Sciatic nerve (tissue), 2 donors: ENCODE measurements around the gene PLAC1. TPM values are rescaled to one million over a fixed set of nuclear protein-coding genes. Genes with fewer than 3 reads are reported as not detected.

Source experiments
- ATAC-seq: fragments of 200-7000 bp; cut with Tn5 transposase; one replicate; pipeline ENCODE4 v1.9.1; 2020; ENCODE audit warnings: mild to moderate bottlenecking, moderate library complexity
- DNase-seq: peaks from one replicate; pipeline ENCODE4 v3.0.0-alpha.2; 2020; ENCODE audit warnings: low spot score
- intact Hi-C: fragments of 100-400 bp; cut with DNase I; formaldehyde crosslinking; loops from one replicate; pipeline ENCODE4 v1.14.2; 2022
- total RNA-seq: library from RNA; stranded (reverse); fragmentation: NEBNext Ultra II Directional; extraction: Animal tissue kit (Norgen Biotek cat#: 25700); gene quantifications from one replicate; pipeline ENCODE4 v1.2.1, GENCODE V29; 2021
- donor health status: DM: no; HTN: no; CAD: no.
- donor health status: DM: no; HTN: no; CAD: no.

Gene PLAC1
- total RNA-seq, 1 donor from 2014 or later, result not detected

DNA sequence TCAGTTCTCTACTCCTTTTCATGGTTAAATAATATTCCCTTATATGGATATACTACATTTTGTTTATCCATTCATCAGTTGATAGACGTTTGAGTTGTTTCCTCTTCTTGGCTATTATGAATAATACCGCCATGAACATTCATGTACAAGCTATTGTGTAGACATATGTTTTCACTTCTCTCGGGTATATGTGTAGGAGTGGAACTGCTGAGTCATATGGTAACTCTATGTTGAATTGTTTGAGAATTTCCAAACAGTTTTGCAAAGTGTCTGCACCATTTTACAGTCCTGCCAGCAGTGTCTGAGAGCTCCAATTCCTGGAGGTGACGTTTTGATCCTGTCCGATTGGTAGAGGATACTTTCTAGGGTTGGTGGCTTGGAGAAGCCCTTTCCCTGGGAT lies 23.6 kb downstream of the PLAC1 start:
- ATAC-seq (no peak), DNase-seq (no peak)
- intact Hi-C loops, result no loop called here

DNA sequence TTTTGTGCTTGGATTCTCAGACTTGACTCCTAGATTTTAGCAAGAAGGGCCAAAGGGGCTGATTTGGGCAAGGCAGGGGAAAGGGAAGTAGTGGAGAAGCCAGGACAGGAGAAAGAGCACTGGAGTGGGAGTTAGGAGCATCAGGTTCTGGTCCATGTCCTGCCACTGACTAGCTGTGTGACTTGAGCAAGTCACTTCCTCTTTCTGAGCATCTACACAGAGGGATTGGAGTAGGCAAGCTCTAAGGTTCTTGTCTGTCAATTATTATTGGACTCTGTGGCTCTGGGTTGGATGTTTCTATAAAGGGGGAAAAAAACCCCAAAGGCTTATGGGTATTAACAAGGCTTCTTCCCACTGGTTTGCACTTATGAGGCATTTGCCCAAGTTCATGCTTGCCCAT lies 24.4 kb downstream of the PLAC1 start:
- no peak for ATAC-seq
- no peak for DNase-seq
- intact Hi-C loops, result no loop called here

DNA sequence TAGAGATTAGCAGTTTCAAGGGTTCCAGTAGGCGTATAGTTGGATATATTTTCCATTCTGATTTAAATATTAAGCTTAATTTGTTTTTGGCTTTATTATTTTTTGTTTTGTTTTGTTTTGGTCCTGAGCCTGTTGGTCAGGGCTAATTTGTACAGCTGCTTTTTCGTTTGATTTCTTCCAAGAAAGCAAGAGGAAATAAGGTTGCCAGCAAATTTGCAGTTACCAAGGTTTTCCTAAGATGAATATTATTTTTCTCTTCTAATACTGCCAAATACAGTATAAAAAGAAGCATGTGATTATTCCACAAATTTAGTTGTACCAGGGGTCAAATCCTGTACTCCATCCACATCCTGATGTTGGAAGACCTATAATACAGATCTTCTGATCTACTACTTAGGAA lies 24.9 kb downstream of the PLAC1 start:
- ATAC-seq (no peak), DNase-seq (no peak)
- intact Hi-C loops, result no loop called here

DNA sequence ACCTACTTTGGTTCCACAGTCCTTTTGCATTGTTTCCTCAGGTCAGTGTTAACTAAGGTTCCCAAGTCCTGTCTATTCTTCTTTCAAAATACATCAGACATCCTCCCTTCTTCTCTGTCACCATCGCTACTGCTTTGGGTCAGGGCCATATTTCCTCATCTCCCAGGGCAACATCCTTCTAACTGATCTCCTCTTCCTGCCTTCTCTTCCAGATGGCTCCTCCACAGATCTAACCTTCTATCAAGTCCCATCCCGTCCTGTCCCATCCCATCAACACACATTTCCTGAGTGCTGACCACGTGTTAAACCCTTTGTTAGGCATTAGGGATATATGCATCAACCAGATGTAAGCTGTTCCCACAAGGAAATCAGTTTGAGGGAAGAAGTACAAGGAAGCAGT lies 25.9 kb downstream of the PLAC1 start:
- peak; percentile 33 for ATAC-seq
- no peak for DNase-seq
- intact Hi-C loops, result no loop called here

DNA sequence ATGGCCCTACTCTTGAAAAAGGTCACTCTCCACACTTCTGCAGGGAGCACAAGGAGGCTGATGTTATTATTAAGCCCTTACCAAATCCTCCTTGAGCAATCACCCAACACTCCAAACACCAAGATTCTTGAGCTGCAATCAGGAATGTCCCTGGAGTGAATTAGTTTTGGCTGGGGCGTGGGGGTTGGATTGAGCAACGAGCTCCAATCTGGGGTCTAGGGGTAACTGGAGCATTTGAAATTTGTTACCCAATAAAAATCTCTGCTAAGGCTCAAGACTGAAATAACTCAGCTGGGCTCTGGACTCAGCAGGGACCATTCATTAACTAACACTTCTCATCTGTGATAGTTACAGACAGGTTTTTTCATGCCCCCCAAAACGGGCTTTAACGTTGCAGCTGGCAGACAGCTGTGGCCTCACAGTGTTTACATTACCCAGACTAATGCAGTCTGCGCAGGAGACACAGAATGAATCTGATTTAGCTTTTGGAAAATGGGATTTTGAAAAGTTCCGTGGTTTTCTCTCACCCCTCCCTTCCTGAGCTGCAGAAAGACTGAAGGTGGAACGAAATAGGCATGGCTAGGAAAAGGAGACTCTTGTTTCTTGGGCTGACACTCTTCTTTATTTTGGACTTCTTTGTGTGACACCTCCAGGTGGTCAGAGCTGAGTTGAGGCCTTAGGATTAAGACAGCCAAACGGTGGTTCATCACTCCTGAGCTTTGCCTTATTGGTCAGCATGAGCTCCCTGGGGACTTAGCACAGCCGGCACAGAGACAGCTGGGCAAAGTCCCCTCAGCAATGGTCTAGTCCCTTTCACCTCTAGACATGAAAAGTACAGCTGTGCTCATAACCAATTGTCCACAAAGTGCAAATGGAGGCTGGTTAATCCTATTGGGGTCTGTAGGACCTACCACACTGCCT lies 26.6 kb downstream of the PLAC1 start:
- ATAC-seq (peak; percentile 86), DNase-seq (no peak)
- intact Hi-C loops, result no loop called here

DNA sequence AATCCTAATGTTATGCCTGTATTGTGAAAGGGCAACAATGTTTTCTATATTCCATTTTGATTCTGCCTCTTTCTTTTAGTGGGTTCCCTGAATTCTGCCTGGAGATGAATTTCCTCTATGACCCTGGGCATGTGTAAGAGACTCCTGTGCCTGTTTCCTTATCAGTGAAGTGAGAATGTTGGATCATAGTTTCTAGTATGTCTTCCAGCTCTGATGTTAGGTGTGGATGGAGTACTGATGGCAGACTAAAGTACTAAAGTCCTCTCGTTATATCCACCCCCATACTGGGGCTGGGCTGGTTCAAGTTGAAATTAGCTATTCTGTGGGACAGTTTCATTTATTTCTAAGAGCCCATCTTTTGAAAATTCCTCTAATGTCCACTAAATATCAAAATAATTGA lies 29.6 kb downstream of the PLAC1 start:
- no peak for ATAC-seq
- no peak for DNase-seq
- intact Hi-C loops, result no loop called here

DNA sequence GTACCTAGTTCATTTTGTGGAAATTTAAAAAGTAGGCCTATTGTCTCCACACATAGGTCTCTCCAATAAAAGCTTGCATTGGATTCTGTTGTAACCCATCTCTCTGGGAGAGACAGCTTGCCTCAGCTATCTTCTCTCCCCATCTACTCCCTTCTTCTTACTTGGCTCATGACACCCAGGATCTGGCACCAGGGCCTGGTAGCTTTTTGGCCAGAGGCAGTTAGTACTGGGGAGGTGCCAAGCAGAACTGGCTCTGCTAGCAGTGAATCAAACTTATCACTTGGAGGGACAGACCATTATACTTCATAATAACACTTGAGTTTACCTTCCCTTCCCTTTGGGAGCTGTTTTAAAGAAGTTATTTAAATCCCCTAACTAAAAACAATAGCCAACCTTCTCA lies 31.8 kb downstream of the PLAC1 start:
- ATAC-seq, result no peak
- DNase-seq, result no peak
- intact Hi-C loops, result no loop called here

DNA sequence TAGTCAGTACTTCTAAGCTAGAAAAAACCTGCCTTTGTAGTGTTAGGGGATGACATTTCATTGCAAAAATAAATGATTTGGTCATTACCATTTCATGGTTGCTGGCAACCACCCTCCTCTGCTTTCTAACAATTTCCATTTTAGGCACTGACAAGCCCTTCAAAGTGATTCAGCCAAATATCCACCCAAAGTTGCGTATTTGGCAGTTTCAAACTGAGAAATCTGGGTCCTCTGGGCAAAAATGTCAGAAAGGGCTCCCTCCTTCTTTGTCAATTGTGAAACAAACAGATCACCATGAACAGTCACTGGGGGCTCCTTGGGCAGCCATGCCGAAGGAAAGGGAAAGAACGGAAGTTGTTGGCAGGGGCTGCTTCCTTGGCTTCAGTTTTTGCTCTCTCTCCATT lies 33.0 kb downstream of the PLAC1 start:
- intact Hi-C loops, result no loop called here
- peak; percentile 87 for ATAC-seq
- DNase-seq, result no peak

DNA sequence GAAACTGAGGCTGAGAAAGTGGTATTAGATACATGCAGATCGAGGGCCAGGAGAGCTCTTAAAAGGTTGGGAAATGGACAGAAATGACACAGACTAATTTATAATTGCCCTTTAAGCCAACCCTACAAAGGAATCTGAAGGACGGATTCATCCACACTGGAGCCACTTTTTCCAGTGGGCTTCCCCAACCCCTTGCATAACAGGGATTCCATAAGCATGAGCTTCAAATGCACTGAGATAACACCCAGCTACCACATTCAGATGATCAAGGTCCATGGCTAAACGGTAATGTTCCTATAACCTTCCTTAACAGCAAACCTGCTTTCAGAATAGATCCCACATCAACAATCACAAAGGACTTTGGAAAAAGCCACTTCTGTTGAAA lies 34.2 kb downstream of the PLAC1 start:
- no peak for DNase-seq
- intact Hi-C loops, result no loop called here
- no peak for ATAC-seq

DNA sequence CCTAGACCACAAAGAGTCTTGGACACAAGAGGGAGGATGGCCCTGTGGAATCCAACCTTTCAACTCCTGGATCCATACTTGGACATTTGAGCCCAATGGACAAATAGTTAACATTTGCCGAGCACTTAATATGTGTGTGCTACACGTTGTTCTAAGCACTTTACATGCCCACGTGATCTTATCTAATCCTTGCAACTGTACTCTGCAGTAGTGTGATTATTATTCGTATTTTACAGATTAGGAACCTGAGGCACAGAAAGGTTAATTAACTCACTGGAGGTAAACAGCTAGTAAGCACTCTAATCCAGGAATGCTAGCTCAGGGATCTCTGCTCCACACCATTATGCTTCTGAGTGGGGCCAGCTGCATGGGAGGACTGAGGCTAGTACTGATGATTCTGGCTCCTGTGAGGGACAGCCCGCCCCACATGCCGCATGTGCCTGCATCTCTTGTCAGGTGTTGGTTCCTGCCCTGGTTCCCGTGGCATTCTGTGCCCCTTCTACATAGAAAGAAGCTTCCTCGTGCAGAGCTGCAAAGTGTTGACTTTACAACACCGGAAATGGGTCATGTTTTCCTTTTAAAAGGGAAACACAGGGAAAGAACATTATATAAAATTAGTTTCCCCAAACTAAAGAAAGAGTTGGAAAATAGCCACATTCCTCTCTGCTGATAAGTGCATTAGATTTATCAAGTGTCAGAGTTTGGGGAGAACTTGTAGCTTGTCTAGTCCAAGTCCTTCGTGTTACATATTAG lies 34.8 kb downstream of the PLAC1 start:
- intact Hi-C loops, result no loop called here
- ATAC-seq (no peak), DNase-seq (no peak)

DNA sequence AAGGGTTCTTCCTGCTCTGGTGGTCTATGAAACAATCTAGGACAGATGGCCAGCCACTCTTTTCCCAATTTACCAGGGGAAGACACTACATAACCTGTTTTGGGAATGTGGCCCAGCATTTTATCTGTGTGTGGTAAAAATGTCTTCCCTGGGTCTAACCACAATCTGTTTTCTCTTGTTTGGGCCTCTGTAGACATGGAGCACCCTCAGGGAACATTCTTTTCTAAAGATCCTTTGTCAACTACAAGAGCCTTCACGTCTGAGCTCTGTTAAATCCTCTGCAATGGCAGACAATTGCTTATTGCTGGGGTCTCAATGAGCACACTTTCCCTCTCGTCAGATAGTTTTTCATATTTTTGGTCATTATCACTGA lies 35.5 kb downstream of the PLAC1 start:
- ATAC-seq, result no peak
- intact Hi-C loops, result no loop called here
- DNase-seq, result no peak

DNA sequence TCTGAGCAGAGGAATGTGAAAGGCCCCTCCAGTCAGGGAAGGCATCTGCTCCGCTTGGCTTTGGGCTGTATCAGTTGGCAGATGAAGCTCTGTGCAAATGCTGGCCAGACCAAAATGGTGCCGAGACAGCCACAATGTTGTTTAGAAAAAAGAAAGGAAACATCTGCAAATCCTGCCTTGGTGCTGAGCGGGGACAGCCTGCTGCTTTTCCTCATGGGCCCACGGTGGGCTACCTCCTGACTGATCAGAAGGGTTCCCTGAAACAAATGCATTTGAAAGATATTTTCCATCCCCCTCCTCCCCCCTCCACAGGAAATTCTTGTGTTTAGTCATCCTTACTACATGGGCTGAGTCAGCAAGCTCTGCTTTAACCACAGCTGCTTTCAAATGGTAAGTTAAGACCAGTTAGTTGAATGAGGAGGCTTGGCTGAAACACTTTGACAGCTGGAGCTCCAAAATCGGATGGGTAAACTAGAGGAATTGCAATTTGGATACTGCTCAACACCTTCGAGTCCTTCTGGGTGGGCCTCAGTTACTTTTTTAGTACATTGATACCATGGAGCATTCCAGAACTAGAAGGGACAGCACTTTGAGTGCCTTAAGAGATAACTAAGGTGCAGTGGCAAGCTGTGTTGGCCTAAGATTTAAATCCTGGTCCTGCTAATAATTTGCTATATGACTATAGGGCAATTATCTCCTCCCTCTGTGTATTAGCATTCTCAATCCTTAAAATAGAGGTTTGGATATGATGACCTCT lies 36.0 kb downstream of the PLAC1 start:
- ATAC-seq, result no peak
- intact Hi-C loops, result no loop called here
- no peak for DNase-seq

DNA sequence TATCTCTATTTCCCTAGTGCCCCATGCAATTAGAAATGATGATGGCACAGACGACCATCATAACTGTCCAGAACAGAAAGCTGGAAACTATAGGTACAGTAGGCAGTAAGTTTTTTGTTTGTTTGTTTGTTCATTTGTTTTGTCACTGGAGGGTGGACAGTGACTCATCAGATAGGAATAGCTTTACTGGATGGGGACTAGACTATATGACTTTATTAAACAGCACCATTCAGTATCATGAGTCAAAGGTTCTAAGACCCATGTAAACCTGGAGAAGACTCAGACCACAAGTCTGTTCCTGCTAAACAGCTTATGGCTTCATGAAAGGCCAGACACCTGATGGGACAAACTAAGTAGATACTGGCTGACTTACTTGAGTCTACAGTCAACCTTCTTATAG lies 38.4 kb downstream of the PLAC1 start:
- no peak for ATAC-seq
- intact Hi-C loops, result no loop called here

DNA sequence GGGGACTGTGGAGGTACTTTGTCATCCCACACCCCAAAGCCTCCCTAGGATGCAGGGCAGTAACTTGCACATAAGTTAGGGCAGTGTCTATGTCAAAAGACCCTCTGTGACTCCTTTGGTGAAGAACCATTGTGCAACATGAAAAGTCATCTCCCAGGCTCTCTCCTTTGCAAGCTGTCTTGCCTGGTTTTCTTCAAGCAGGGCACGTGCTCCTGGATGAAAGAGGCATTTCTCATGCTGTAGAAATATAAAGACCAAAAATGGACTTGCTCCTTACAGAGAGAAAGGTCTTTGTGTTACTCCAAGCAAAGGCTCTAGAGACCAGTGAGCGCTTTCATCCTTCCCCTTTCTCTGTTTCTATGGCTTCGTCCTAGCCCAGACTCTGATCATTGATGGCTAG lies 44.9 kb downstream of the PLAC1 start:
- DNase-seq, result no peak
- intact Hi-C loops, result no loop called here
- ATAC-seq, result no peak

More for the DNA sequence above, 38.4 kb downstream of the PLAC1 start:
- no peak for DNase-seq

DNA sequence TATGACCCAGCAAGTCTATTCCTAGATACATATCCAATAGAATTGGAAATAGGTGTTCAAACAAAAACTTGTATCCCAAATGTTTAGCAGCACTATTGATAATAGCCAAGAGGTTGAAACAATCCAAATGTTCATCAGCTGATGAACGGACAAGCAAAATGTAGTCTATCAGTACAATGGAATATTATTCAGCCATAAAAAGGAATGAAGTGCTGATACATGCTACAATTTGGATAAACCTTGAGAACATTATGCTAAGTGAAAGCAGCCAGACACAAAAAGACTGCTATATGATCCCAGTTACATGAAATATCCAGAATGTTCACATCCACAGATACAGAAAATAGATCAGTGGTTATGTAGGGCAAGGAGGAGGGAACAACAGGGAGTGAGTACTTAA lies 50.1 kb downstream of the PLAC1 start:
- no peak for DNase-seq
- no peak for ATAC-seq
- intact Hi-C loops, result no loop called here

DNA sequence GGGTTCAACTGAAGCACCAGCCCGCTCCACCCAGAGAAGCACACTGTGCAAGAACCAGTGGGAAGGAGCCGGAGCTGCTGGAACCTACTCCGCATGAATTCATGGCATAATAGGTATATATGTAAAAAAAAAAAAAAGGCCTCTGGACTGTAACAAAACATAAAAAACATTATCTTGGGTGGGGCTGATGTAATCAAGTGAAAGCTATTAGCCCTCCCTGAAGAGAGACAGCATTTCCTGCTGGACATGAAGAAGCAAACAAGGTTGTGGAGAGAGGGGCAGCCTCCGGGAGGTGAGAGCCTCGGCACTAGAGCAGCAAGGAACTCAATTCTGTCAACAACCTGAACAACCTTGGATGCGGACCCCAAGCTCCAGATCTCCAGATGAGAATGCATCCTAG lies 50.7 kb downstream of the PLAC1 start:
- ATAC-seq, result no peak
- intact Hi-C loops, result no loop called here

DNA sequence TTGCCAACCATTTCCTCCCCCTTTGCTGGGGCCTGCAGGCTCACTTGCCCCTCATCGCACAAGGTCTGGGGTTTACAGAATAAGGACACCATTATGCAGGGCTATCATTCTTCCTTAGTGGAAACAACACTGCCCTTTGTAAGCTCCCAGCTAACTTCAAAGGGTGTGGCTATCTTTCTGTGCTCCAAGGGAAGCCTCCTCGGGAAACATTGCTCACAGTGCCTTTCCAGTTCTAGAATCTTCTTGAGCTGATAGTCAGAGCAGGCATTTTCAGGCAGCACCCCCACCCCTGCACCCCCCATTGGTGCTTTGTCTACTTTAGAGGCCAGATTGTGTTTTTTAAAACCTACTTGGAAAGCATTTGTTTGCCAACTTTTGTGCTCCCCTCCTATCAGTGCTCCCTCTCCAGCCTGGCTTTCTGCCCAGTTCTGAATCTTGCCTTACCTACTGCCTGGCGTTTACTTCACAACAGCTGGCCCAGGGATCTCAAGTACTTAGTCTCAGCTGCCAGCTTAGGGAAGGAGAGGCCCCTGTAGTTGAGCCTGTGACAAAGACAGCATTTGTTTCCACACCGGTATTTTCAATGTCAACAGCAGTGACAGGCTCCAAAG lies 53.5 kb downstream of the PLAC1 start:
- ATAC-seq, result peak; percentile 59

More for the DNA sequence above, 50.7 kb downstream of the PLAC1 start:
- no peak for DNase-seq

DNA sequence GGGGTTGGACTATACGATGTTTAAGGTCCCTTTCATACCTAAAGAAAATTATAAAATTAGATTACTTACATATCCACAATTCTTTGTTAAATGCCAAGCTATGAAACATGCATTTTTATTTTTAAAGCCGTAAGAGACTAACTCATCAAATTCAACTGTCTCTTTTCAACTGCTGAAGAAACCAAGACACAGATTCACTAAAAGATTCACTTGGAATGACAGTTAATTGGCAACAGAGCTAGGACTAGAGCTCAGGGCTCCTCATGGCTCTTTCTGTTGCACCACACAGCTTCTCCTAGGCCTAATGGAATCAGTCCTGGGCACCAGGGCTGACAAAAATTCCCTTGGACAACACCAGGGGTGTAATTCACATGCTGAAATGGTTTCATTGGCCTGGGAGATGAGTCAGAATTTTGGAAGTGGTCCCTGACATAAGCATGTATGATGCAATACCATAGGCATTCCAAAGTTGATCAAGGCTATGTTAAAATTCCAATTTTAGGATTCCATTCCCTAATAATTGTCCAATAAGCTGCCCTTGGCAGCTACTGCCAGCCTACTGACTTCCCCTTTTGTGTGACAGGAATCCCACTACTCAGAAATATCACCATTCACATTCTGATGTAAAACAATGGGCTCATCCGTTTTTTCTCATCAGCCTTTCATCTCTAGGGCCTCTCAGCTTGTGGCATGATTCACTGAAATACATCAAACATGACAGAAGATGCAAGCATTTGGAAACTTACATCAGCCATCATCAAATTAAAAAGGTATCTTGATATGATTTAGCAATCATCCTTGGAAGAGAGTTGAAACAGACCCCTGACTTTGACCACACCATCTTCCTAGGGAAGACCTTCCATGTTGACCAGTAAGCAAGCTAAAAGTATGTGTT lies 54.2 kb downstream of the PLAC1 start:
- intact Hi-C loops, result no loop called here
- DNase-seq (no peak), ATAC-seq (peak; percentile 73)

More for the DNA sequence above, 53.5 kb downstream of the PLAC1 start:
- no peak for DNase-seq
- intact Hi-C loops, result no loop called here
